DND-41 (cell line): Measurements from ENCODE around the gene ZNF324.

Experiments
- ATAC-seq: fragments of 200-7000 bp; cut with Tn5 transposase; 3 replicates; pipeline ENCODE4 v1.9.1; 2021; ENCODE audit warnings: low read depth; ENCODE audit not compliant: insufficient read depth
- DNase-seq: peaks from one replicate; pipeline ENCODE4 v3.0.0-alpha.2; 2020
- H2AFZ ChIP-seq: 2 replicates; pipeline ENCODE4 v1.6.0; 2012; ENCODE audit warnings: low read depth, low read length
- H3K27ac ChIP-seq: 2 replicates; pipeline ENCODE4 v1.5.1; 2012; ENCODE audit warnings: low read length, inconsistent platforms
- H3K27me3 ChIP-seq: fragments of 200-600 bp; sonication (generic); 2 replicates; pipeline ENCODE4 v1.6.0; 2012; ENCODE audit warnings: low read length, mild to moderate bottlenecking, inconsistent platforms; ENCODE audit not compliant: insufficient read depth, poor library complexity
- H3K36me3 ChIP-seq: 2 replicates; pipeline ENCODE4 v1.5.1; 2012; ENCODE audit warnings: low read length, inconsistent platforms; ENCODE audit not compliant: insufficient read depth
- H3K4me1 ChIP-seq: 2 replicates; pipeline ENCODE4 v1.5.1; 2012; ENCODE audit warnings: mild to moderate bottlenecking, low read length; ENCODE audit not compliant: insufficient read depth
- H3K4me2 ChIP-seq: 2 replicates; pipeline ENCODE4 v1.6.0; 2012; ENCODE audit warnings: mild to moderate bottlenecking, moderate library complexity, low read length, inconsistent platforms; ENCODE audit not compliant: insufficient read depth
- H3K4me3 ChIP-seq, 2 experiments: fragments of 200-600 bp in 1 of 2; shearing (Covaris generic) in 1 of 2; 2 replicates each; pipeline ENCODE4 v1.5.1; 2012 to 2016; ENCODE audit warnings: inconsistent platforms in 2 of 2, low read length in 2 of 2, mild to moderate bottlenecking in 2 of 2, low read depth in 1 of 2, moderate library complexity in 1 of 2
- H3K79me2 ChIP-seq: 2 replicates; pipeline ENCODE4 v1.6.0; 2012; ENCODE audit warnings: low read length, inconsistent platforms; ENCODE audit not compliant: insufficient read depth
- H3K9ac ChIP-seq: 2 replicates; pipeline ENCODE4 v1.6.0; 2012; ENCODE audit warnings: low read depth, mild to moderate bottlenecking, inconsistent platforms, low read length, moderate library complexity
- H3K9me3 ChIP-seq: 2 replicates; pipeline ENCODE4 v1.5.1; 2012; ENCODE audit warnings: low read length, moderate library complexity, mild to moderate bottlenecking, inconsistent platforms; ENCODE audit not compliant: insufficient read depth, severe bottlenecking
- H4K20me1 ChIP-seq: 2 replicates; pipeline ENCODE4 v1.6.0; 2012; ENCODE audit warnings: low read length; ENCODE audit not compliant: insufficient read depth
- CTCF ChIP-seq: IDR thresholded peaks from 2 replicates; pipeline ENCODE4 v1.5.1; 2012; ENCODE audit warnings: borderline replicate concordance, low read length, moderate library complexity, mild to moderate bottlenecking; ENCODE audit not compliant: poor library complexity, severe bottlenecking; ENCODE audit errors: extremely low read depth
- EZH2 ChIP-seq: IDR thresholded peaks from 3 replicates; pipeline ENCODE4 v1.6.1; 2012; ENCODE audit warnings: borderline replicate concordance, low read depth, mild to moderate bottlenecking, moderate library complexity, low read length, inconsistent platforms; ENCODE audit not compliant: severe bottlenecking

Gene ZNF324

GRCh38 chr19:58513213-58513693, 46.4 kb downstream of the ZNF324 start:
- H3K9ac ChIP-seq, result peak overlapping the region; percentile 79

GRCh38 chr19:58513694-58514563, 47.0 kb downstream of the ZNF324 start:
- Histone ChIP-seq H3K4me2 (peak overlapping the region; percentile 98), H3K4me1 (peaks cover 55% of the 10 kb centered on the region), H3K79me2 (peaks cover 48% of the 10 kb centered on the region), H3K9me3 (no peaks in the 10 kb centered on the region), H3K27me3 (no peaks in the 10 kb centered on the region), H4K20me1 (peaks cover 21% of the 10 kb centered on the region), H3K36me3 (peaks cover 29% of the 10 kb centered on the region), H3K9ac (peak overlapping the region; percentile 79), H3K27ac (peak overlapping the region; percentile 91), H2AFZ (peak overlapping the region; percentile 69), H3K4me3 (peak overlapping the region; percentile 56 to 94; a peak in 3 of 4 replicates)
- peak; percentile 96 for DNase-seq
- peak; percentile 88 for ATAC-seq
- TF ChIP-seq CTCF, result peak; percentile 99
- TF ChIP-seq EZH2, result no peak

More at GRCh38 chr19:58513213-58513693, 46.4 kb downstream of the ZNF324 start:
- no peak for DNase-seq
- Histone ChIP-seq H3K27ac (peak overlapping the region; percentile 91), H3K9me3 (no peaks in the 10 kb centered on the region), H3K27me3 (no peaks in the 10 kb centered on the region), H3K4me2 (peak overlapping the region; percentile 98), H3K36me3 (peaks cover 29% of the 10 kb centered on the region), H3K4me3 (peak overlapping the region in 1 of 2 experiments; percentile 94; a peak in 2 of 4 replicates), H2AFZ (peak overlapping the region; percentile 69), H3K79me2 (peaks cover 41% of the 10 kb centered on the region), H3K4me1 (peaks cover 48% of the 10 kb centered on the region), H4K20me1 (peaks cover 15% of the 10 kb centered on the region)
- TF ChIP-seq CTCF, result no peak
- peak; percentile 2; the same call in 1 of the 3 replicates for ATAC-seq

- peak overlapping the region; percentile 91 for H3K27ac ChIP-seq
Observed at GRCh38 chr19:58514564-58515022, 47.7 kb downstream of the ZNF324 start.

More at GRCh38 chr19:58514564-58515022, 47.7 kb downstream of the ZNF324 start:
- DNase-seq, result no peak
- Histone ChIP-seq H3K9me3 (no peaks in the 10 kb centered on the region), H3K4me2 (peak overlapping the region; percentile 98), H3K4me3 (peak overlapping the region; percentile 56 to 94; a peak in 3 of 4 replicates), H3K79me2 (peaks cover 54% of the 10 kb centered on the region), H3K9ac (peak overlapping the region; percentile 79), H3K36me3 (peaks cover 29% of the 10 kb centered on the region), H2AFZ (peak overlapping the region; percentile 9; the same call in 1 of the 2 replicates), H4K20me1 (peaks cover 21% of the 10 kb centered on the region), H3K27me3 (no peaks in the 10 kb centered on the region), H3K4me1 (peaks cover 55% of the 10 kb centered on the region)
- no peak for ATAC-seq
- TF ChIP-seq EZH2, result no peak
- no peak for TF ChIP-seq CTCF
